Erythroblast (primary cell): ENCODE results near the gene POU3F2.

Experiments used
- GATA1 ChIP-seq: IDR thresholded peaks from 2 replicates; pipeline ENCODE4 v1.6.1; 2011; ENCODE audit warnings: low read depth, mild to moderate bottlenecking, control low read depth, low read length, moderate library complexity
- POLR2A ChIP-seq: IDR thresholded peaks from 2 replicates; pipeline ENCODE4 v1.6.1; 2011; ENCODE audit warnings: mild to moderate bottlenecking, low read length

DNA sequence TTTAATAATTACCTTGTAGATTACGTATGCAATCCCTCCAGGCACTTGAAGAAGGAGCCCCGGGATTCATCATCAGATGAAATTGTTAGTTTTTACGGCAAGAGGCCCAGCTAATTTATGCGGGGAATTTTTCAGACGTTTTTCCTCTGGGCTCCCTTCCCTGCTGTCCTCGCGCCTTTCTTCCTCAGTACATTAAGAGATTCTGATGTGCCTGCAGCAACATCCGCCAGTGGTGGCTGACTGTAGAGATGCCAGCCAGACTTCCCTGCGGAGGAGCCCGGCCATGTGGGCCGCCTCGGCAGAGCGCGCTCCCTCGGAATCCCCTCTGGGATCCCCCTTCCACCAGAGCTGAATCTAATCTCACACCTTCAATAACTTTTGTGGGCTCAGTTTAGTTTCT, 46.4 kb upstream of the POU3F2 start:
- no peak for TF ChIP-seq POLR2A
- no peak for TF ChIP-seq GATA1
